Left ventricle myocardium inferior (tissue), 1 donor: Measurements from ENCODE around the gene DCST2. TPM values are rescaled to one million over a fixed set of nuclear protein-coding genes. Genes with fewer than 3 reads are reported as not detected.

Experiments used
- DNase-seq: peaks from one replicate; pipeline ENCODE4 v3.0.0-alpha.2; 2020
- H3K27ac ChIP-seq: fragments of 200-600 bp; replicated peaks from 2 replicates; pipeline ENCODE4 v1.8.0; 2021
- H3K27me3 ChIP-seq: fragments of 200-600 bp; 2 replicates; pipeline ENCODE4 v1.8.0; 2021; ENCODE audit warnings: low read depth
- H3K36me3 ChIP-seq: fragments of 200-600 bp; 2 replicates; pipeline ENCODE4 v1.8.0; 2021
- H3K4me1 ChIP-seq: fragments of 200-600 bp; 2 replicates; pipeline ENCODE4 v1.8.0; 2021
- H3K4me3 ChIP-seq: fragments of 200-600 bp; 2 replicates; pipeline ENCODE4 v1.8.0; 2021; ENCODE audit warnings: mild to moderate bottlenecking, moderate library complexity
- H3K9me3 ChIP-seq: fragments of 200-600 bp; replicated peaks from 2 replicates; pipeline ENCODE4 v1.8.0; 2021
- intact Hi-C: fragments of 100-400 bp; cut with micrococcal nuclease; formaldehyde crosslinking; loops from one replicate; pipeline ENCODE4 v1.11.0; 2022
- total RNA-seq: library from RNA; stranded (reverse); fragmentation: NEBNext Ultra II Directional; extraction: Animal tissue kit (Norgen Biotek cat#: 25700); gene quantifications from one replicate; pipeline ENCODE4 v1.2.1, GENCODE V29; 2021
- TF ChIP-seq, protein P1 (sequence below): fragments of 200-600 bp; IDR thresholded peaks from 2 replicates; pipeline ENCODE4 v1.8.0; 2021; ENCODE audit warnings: antibody characterized with exemption, mild to moderate bottlenecking, borderline replicate concordance
- donor health status: DM: no; HTN: yes; CAD: no; lungs with severe emphysema.

DCST2 gene
- total RNA-seq, 1 donor from 2014 or later: not detected

DNA sequence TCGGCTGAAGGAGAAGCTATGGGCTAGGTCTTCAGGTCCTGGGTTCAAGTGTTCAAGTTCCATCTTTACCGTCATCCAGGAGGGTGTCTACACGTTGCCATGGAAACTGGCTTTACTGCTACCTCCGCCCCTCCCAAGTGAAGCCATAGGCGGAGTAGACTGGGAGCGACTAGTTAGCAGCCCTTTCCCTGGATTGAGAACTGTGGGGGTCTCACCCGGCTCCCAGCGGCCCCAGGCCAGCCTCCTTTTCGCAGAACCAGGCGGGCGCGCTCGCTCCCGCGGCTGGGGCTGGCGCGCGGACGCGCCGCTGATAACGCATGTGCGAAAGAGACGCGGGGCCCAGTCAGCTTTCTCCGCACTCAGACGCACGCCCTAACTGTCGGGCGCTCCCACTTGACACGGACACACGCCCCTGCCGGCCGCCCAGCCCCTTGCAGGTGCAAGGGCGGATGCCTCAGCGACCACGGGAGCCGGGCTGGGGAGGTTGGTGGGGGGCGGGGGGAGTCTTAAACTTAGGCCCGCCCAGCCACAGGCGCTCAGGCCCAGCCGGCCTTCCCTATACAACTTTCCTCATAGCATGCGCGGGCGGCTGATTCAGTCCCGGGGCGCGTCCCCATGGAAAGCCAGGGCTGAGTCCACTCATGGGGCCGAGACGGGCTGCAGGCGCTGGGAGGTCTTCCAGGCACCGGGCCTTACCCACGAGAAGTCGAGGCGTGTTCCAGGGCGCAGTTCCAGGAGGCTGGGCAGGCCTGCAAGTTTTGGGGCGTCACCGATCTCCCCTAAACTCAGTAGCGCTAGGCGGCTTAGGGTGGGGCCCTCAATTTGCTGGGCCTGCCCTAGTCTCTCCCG is 37.4 kb upstream of the DCST2 start:
- peak overlapping the region; percentile 60 for H3K27ac ChIP-seq

DNA sequence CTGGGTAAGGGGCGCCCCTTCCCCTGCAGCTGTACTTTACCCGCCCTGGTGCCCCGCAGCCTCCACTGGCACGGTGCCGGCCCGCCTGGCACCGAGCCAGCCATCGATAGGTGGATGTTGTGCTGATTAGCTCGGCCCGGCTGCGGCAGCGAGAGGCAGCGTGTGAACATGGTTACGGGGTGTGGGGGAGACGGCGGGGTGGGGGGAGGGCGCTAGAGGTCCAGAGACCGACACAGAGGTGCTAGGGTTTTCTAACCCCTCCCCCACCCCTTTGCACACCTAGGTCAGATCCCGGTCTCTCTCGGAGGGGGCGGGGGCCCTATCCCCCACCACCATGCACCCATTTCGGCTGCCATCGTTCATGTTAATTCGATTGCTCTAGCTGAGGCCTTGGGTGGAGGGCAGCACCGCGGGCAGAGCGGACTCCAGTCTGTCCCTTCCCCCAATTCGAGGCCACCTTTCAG is 36.6 kb upstream of the DCST2 start:
- no peaks in the 10 kb centered on the region for H3K9me3 ChIP-seq
- H3K27me3 ChIP-seq: no peaks in the 10 kb centered on the region
- no peak overlapping the region for H3K27ac ChIP-seq
- H3K36me3 ChIP-seq: no peaks in the 10 kb centered on the region
- intact Hi-C loops: no loop called here
- TF ChIP-seq, protein P1, sequence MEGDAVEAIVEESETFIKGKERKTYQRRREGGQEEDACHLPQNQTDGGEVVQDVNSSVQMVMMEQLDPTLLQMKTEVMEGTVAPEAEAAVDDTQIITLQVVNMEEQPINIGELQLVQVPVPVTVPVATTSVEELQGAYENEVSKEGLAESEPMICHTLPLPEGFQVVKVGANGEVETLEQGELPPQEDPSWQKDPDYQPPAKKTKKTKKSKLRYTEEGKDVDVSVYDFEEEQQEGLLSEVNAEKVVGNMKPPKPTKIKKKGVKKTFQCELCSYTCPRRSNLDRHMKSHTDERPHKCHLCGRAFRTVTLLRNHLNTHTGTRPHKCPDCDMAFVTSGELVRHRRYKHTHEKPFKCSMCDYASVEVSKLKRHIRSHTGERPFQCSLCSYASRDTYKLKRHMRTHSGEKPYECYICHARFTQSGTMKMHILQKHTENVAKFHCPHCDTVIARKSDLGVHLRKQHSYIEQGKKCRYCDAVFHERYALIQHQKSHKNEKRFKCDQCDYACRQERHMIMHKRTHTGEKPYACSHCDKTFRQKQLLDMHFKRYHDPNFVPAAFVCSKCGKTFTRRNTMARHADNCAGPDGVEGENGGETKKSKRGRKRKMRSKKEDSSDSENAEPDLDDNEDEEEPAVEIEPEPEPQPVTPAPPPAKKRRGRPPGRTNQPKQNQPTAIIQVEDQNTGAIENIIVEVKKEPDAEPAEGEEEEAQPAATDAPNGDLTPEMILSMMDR: no peak
- H3K4me3 ChIP-seq: peak overlapping the region; percentile 66
- peaks cover 17% of the 10 kb centered on the region for H3K4me1 ChIP-seq
- DNase-seq: no peak

More for the DNA sequence above, 37.4 kb upstream of the DCST2 start:
- no peaks in the 10 kb centered on the region for H3K36me3 ChIP-seq
- intact Hi-C loops: no loop called here
- H3K4me3 ChIP-seq: peak overlapping the region; percentile 66
- TF ChIP-seq, protein P1: peak; percentile 62
- H3K9me3 ChIP-seq: no peaks in the 10 kb centered on the region
- no peaks in the 10 kb centered on the region for H3K27me3 ChIP-seq
- peaks cover 17% of the 10 kb centered on the region for H3K4me1 ChIP-seq
- peak; percentile 78 for DNase-seq

DNA sequence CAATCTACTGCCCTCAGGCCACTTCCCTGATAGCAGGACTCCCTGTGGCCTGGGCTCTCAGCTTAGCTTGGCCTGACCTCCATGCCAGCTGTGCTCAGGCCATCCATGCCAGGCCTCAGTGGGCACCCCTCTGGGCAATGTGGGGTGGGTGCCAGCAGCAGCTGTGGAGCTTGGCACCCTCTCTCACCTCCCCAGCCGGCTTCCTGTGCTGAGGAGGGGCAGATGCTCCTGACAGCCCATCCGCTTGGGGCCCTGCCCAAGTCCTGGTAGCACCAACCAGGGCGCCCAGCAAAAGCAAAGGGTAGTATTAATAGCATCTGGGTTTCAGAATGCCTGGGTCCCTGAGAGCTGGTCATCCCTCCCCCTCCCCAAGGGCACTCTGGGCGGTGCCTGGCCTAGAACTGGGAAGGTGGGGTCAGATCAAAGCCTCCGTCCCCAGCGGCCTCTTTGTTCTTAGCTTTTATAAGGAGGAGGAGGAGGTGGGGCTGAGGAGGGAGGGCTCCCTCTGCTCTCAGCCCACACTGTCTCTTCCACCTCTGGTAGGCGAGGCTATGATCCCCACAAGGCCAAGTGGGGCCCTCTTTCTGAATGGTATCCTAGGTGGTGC is 36.1 kb upstream of the DCST2 start:
- TF ChIP-seq, protein P1: no peak
- H3K27ac ChIP-seq: no peak overlapping the region
- no peaks in the 10 kb centered on the region for H3K27me3 ChIP-seq
- peaks cover 17% of the 10 kb centered on the region for H3K4me1 ChIP-seq
- no peaks in the 10 kb centered on the region for H3K36me3 ChIP-seq
- DNase-seq: no peak
- no peak overlapping the region for H3K4me3 ChIP-seq
- intact Hi-C loops: no loop called here
- H3K9me3 ChIP-seq: no peaks in the 10 kb centered on the region

DNA sequence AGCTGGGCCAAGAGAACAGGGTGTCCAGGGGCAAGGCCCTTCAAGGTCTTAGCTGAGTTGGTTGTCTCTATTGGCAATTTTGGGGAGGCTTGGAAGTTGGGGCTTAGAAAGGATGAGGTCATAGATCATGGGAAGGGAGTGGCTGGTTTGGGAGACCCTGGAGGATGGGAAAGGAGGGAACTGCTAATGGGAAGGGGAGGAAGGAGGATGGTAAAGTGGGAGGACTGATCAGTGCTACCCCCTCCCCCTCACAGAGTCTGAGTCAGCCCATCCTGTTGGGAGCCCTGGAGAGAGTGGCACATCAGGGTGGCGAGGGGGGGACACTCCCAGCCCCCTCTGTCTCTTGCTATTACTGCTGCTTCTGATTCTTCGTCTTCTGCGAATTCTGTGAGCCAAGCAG is 35.0 kb upstream of the DCST2 start:
- no peak overlapping the region for H3K4me3 ChIP-seq
- H3K27ac ChIP-seq: no peak overlapping the region
- no peaks in the 10 kb centered on the region for H3K36me3 ChIP-seq
- TF ChIP-seq, protein P1: no peak
- no peaks in the 10 kb centered on the region for H3K9me3 ChIP-seq
- no peaks in the 10 kb centered on the region for H3K27me3 ChIP-seq
- no peak for DNase-seq
- intact Hi-C loops: no loop called here
- peaks cover 27% of the 10 kb centered on the region for H3K4me1 ChIP-seq

DNA sequence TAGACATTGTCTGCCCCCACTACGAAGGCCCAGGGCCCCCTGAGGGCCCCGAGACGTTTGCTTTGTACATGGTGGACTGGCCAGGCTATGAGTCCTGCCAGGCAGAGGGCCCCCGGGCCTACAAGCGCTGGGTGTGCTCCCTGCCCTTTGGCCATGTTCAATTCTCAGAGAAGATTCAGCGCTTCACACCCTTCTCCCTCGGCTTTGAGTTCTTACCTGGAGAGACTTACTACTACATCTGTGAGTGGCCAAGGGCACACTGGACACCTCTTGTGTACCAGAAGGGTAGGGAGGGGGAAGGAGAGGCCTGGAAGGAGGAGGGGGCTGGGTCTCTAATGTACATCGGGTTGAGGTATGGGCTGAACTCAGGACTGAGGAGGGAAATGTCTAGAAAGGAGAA is 33.2 kb upstream of the DCST2 start:
- intact Hi-C loops: no loop called here
- peaks cover 45% of the 10 kb centered on the region for H3K4me1 ChIP-seq
- H3K4me3 ChIP-seq: no peak overlapping the region
- H3K9me3 ChIP-seq: no peaks in the 10 kb centered on the region
- no peak for DNase-seq
- no peaks in the 10 kb centered on the region for H3K36me3 ChIP-seq
- H3K27me3 ChIP-seq: no peaks in the 10 kb centered on the region
- no peak overlapping the region for H3K27ac ChIP-seq
- TF ChIP-seq, protein P1: no peak
